Measurements from ENCODE around the gene IFFO2.

The IFFO2 gene

DNA sequence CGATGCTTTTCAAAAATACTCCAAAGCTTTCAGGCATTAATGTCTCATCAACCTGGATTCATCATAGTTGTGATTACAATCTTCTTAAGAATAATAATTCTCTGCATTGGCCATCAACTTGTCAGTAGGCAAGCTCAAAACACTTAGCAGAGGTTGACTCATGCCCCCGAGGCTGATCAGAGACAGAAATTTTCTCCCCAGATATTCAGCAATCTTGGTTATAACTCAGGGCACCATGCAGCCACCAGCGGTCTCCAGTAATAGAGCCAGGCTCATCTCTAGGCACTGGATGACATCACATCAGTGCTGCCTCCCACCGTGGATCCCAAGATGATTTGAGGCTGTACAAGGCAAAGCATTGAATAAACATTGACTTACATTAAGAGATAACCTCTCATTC lies 14.3 kb upstream of the IFFO2 start:
- DNase-seq = no peak

DNA sequence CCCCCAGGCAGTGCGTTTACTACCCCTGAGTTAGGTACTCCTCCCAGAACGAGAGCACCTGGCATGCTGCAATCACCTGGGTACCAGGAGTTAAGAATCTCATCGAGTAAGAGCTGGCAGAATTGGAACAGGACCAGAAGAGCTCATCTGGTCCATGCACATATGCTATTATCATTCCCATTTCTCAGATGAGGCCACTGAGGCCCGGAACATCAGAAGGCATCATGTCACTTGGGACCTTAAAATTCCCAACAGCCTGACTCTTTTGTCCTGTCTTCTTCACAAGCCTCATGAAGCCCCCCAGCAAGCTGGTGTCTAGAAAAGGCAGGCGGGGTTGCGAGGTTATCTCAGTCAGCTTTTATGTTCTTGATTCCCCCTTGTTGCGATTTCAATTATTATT lies 13.9 kb upstream of the IFFO2 start:
- DNase-seq = no peak

DNA sequence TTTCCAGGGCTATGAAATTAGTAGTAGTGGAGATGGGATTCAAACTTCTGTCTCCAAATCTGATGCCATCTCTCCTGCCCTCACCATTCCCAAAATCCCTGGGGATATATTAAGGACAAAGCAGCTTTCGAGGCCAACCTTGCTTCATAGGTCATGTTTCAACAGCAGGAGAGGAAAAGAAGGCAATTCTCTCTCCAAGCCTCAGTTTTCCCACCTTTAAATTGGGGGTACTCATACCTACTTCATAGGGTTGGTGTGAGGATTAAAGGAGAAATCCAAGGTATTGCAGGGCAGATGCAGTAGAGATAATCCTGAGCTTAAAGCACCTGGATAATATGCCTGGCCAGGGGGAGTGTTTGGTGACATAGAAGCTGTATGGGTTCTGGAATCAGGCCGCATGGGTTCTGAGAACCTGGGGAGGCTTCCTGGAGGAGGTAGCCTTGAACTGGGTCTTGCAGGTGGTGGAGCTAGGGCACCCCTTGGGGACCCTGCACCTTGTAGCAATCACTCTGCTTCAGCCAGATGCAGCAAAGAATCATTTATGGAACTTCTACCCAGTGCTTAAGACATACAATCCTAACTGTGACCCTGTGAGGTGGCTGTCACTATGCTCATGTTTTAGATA lies 10.7 kb upstream of the IFFO2 start:
- no peak for DNase-seq

DNA sequence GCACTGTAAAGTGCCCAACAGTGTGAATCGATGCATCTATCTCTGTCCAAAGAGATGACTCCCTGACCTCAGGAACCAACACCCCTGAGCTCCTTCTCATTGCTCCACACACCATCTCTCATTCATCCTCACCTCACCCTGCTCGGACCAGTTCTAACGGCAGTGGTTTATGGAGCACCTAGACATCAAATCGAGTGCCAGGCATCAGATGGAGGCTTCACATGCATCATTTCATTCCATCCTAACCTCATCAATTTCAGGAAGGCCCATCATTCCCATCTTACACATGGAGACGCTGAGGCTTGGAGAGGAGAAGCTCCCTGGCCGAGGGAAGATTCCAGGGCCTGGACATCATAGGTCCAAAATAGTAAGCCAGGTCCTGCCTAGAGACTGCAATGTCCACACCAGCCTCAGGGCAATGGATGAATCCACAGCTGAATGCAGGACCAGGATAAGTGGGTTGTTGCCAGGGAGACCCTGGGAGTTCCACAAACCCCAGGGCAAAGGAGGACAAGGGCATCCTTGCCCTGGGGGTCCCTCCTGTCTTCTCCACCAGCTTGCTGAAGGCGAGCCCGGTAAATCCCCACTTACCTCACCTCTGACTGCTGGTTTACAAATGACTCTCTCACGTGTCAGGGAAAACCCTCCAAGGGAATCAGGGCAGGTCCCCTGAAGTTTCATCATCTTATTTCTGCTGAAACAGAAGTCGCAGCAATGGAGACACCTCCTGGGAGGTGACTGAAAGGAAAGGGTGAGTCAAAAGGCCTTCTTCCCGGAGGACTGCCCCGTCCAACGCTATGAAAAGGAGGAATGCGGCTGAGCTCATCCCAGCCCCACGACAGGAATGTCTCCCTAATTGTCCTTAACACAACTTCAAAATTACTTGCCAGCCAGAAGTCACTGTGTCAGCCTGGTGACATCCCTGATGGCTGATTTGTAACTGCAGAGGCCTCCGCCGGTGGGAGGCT lies 9.0 kb upstream of the IFFO2 start:
- no peak for DNase-seq

DNA sequence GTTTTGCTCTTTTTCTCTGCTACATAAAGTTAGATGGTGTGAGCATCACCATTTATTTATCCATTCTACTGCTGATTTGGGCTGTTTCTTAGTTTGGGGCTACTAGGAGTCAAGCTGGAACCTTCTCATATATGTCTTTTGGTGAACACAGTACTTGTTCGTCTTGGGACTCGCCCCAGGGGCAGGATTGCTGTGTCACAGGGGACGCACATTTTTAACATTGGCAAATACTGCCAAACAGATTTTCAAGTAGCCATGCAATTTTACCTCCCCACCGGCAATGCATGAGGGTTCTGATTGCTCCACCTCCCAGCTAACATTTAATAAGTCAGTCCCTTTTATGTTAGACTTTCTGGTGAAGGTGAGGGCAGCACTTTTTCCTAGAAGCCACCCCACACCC lies 7.5 kb upstream of the IFFO2 start:
- DNase-seq = no peak

DNA sequence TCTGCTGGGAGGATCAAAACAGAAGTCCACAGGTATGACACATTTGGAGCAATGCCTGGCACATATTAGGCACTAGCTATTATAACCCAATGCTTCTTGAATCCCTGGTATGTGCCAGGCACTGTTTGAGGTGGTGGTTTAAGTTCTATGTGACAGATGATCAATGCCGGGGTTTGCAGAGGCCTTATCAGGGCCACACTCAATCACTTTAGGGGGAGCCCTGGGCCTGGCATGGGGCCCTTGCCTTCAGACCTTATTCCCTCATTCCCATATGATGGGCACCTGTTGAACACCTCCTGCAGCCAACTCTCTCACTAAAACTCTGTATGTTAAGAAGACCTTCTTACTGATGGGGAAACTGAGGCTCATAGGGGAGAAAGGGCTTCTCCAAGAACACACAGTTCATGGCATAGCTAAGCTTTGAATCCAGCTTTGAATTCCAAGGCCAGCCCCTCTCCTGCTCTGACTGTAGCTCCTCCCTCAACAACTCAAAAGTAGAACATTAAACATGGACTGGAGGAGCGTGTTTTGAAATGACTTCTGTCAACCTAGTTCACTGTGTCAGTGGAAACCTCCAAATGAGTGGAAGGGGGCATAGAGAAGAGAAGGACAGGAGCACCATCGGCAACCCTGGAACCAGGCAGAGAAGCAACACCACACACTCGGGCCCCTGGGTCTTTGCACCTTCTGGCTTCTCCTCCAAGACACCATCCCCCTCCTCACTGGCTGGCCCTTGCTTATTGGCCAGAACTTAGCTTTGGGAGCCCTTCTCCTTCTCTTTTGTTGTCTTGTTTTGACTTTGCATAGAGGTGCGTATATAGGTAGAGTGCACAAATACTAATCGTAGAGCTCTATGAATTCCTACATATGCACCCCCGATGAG lies 6.6 kb upstream of the IFFO2 start:
- DNase-seq = no peak

DNA sequence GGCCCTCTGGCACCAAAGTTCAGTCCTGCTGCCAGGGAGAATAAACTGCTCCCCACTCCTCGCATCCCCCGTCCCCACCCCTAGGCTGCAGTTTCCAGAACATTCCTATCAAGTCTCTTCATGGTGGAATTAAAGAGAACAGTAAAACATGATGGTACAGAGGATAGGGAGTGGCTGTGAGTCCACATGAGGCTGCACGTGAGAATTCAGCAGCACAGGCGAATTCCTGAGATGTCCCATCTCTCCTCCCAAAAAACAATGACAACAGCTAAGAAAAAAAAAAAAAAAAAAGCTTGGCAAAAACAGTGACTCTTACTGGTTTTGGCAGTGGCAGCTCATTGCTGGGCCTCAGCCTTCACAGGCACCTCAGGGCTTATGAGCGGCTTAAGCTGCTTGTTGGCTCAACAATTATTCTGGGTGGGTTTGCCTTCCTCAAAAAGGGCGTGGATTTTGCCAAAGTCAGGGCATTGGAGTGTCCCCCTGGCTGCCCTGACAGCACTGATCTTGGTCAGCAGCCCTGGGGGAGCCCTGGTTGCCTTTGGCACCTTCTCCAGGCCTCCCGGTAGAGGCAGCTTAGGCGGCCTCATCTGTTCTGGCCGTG lies 5.7 kb upstream of the IFFO2 start:
- no peak for DNase-seq

DNA sequence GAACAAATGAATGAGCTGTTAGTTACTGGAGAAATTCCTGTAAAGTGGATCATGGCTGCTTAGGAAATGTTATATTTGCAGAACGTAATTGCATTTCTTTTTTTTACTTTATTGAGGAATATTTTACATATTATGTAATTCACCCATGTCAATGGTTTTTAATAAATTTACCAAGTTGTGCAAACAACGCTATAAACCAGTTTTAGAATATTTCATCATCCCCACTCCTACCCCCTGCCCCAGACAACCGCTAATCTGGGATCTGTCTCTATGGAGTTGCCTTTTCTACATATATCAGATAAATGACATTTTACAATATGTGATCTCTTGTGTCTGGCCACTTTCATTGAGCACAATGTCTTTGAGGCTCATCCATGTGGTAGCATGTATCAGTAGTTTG lies 4.3 kb upstream of the IFFO2 start:
- DNase-seq = no peak

DNA sequence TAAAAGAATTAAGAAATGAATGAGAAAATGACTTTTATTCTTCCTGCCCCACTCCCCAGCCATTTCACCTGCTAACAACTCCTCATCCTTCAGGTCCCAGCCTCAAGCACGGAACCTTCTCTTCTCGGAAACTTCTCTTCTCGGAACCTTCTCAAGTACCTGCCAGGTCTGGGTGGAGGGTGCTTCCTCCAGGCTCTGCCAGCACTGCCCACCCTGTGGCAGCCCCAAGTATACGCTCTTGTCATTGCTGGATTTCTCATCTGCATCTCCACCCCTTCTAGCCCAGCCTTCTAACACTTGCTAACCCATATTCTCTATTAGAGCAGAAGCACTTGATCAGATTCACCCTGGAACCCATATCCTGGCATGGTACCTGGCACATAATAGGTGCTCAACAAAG lies 3.9 kb upstream of the IFFO2 start:
- no peak for DNase-seq

DNA sequence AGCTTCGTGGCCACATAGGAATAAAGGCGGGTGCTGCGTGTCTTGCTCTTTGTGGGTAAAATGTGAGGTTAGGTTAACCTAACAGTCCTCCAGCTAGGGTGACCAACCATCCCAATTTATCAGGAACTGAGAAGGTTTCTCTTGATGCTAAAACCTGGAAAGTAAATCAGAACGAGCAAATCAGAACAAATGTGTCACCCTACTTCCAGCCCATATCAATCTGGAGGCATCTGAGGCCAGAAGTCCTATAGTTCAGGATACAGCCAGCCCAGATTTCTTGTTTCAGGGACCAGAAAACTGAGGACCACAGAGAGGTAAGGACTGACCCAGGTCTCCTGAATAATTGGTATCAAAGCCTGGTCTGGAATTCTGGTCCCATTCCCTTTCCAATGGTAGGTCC lies 3.1 kb upstream of the IFFO2 start:
- DNase-seq = no peak

DNA sequence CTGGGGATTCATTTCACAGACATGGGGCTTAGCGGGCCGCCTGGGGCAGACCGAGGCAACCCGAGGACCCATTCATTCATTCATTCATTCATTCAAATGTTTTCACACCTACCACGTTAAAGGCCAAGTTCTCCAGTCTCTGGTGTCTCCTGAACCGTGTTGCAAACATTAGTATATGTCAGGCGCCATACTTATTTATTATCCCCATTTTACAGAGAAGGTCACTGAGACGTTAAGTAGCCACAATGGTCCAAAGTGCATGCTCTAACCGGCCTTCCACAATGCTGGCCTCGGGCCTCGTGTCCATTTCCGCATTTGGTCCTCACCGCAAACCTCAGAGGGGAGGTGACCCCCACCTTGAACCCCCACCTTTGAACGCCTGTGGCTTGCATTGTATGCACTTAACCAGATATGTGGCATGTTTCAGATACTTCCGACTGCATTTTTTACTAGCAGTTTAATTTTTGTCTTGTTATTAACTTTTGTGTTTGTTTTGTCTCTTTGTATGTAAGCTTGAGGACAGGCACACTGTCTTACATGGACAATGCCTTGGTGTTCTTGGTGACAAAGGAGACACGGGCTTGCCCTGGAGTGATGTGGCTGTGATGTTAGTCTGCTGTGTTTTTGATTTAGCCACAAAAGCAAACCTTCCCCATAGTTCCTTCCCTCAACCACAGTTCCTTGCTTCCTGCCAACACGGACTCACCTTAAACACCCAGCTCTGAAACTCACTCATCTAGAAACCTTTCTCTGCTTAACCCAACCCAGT lies 1.2 kb upstream of the IFFO2 start:
- no peak for DNase-seq

DNA sequence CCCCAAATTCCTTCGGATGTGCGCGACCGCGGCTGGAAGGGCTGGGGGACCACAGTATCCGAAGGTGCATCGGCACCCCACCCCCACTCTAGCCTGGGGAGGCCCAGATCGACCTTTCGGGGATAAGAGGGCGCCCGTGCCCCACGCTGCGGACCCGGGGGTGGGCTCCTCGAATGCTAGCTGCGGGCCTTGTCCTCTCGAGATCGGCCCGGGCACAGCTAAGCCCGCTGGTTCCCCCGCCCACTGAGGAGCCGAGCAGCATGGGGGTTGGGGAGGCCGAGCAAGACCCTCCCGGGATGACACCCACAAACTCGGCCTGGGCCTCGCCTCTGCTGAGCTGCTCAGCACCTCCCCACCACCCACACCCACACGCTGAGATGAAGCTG lies 653 bp upstream of the IFFO2 start:
- DNase-seq = no peak

DNA sequence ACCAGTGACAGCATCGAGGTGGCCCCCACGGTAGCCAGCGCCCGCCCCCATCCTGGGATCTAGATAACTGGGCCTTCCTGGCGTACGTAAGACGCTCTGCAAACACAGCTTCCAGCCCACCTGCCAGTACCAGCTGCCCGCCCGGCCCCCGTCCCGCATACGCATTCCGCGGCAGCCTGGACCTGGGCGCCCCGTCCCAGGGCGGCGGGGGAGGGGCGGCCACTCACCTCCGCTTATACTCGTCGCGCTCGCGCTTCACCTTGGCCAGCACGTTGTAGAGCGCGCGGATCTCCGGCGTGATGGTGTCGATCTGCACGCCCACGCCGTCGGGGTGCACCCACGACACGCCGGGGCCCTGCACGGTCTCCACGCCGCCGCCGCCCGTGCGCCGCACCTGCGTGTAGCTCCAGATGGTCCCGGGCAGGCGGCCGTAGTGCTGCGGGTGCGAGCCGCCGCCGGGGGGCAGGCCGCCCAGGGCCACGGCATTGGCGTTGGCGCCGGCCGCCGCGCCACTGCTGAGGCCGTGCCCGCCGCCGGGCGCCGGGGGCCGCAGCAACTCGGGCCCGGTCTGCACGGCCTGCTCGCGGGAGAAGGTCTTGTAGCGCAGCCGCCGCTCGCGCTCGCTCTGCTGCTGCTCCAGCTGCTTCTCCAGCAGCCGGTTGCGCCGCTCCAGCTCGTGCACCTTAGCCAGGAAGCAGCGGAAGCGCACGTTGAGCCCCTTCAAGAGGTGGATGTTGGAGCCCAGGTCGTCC lies 859 bp downstream of the IFFO2 start:
- peak; percentile 27 for DNase-seq

DNA sequence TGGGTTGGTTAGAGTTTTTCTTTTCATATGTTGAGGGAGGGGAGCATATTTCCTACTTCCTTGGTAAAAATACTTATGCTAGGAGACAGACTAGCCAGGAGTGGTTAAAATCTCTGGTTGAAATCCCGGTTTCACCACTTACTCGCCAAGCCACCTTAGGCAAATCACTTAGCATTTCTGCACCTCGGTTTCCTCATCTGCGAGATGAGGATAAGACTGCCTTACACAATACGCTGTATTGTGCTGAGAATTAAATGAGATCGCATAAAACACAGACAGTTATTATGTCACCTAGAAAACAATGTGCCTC lies 1.4 kb downstream of the IFFO2 start:
- DNase-seq = no peak

DNA sequence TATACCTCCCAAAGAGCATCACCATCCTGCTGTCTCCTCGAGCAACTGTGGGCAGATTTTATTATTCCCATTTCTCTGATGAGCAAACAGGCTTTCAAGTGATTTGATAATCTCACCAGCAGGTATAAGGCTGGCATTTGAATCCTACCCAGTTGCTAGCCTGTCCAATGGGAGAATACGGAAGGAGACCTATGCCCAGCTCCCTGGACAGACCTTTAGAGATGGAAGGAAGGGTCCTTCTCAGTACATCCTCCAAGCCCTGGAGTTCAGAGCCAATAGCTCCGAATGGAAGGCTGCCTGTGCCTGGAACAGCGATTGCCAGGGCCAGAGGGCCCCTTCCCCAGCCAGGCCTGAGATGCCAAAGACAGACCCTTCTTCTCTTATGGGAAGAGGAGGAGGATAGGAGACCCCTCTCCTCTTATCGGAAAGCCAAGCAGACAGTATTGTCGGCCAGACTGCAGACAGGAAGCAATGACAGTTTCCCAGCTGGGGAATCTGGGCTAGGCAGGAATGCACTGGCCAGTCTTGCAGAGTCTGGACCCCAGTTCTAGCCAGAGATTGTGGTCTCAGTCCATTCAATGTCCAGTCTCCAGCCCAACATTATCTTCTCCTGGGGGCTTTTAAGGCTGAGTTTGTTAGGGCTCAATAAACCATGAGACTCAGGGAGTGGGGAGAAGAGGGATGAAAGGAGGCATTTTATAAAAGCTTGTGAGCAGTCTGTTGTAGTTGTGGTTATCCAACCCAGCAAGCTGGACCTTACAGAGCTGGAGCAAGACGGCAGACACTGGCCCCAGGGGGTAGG lies 2.0 kb downstream of the IFFO2 start:
- DNase-seq = no peak

DNA sequence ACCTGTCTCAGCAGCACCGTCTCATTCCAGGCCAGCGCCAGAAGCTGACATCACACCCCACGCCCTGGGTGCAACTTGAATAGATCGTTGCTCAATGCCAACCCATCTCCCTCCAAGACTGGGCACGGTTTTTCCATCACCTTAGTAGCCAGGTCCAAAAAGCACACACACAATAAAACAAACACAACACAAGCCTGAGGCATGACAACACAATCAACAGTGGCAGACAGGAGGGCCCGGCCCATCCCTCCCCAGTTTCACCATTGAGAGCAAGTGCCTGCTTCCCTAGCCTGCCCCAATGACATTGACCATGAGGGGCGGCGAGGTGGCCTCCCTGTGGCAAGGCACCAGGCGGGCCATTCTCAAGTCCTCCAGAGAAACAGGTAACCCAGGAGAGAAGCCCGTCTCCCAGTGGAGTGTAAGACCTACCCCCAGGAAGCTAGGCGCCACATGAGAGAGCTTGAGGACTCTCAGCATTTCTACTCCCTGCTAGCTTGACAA lies 2.7 kb downstream of the IFFO2 start:
- no peak for DNase-seq

DNA sequence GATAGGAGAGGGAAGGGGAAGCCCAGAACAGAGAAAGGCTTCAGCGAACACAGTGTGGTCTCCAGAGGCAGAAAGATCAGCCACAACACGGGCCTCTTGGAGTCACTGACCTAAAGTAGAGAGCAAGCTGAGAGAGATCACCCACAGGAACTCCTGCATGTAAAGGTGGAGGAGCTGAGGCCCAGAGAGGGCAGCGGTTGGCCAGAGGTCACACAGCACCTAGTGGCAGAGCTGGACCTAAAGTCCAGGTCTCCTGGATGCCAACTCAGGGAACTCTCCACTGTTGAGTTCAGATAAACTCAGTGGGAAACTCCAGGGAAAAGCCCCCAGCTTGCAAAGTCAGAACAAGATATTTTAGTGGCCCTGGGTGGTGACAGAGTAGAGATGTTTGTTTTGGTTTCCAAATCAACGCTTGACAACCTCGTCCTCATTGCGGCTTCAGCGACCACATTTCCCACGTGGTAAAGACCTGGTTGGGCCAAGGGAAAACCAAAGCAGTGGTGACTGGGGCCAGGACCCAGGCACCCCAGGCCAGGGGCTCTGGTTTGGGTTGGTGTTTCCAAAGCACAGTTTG lies 4.6 kb downstream of the IFFO2 start:
- no peak for DNase-seq

DNA sequence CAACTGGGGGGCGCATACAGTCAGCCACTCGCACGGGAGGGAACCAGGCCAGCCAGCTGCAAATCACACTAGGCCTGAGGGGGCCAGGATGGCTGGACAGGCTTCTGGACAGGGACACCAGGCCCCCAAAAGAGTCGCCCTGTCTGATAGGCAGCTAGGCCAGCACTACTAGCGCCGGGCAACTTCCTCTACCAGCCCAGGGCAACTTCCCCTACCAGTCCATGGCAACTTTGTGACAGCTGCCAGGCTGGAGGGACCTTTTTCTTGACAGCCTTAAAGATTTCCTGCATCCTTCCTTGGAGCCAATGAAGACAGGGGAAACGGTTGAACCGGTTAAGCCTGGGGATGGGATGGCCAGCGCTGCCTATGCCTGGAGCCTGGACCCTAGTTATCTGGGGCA lies 5.1 kb downstream of the IFFO2 start:
- no peak for DNase-seq

DNA sequence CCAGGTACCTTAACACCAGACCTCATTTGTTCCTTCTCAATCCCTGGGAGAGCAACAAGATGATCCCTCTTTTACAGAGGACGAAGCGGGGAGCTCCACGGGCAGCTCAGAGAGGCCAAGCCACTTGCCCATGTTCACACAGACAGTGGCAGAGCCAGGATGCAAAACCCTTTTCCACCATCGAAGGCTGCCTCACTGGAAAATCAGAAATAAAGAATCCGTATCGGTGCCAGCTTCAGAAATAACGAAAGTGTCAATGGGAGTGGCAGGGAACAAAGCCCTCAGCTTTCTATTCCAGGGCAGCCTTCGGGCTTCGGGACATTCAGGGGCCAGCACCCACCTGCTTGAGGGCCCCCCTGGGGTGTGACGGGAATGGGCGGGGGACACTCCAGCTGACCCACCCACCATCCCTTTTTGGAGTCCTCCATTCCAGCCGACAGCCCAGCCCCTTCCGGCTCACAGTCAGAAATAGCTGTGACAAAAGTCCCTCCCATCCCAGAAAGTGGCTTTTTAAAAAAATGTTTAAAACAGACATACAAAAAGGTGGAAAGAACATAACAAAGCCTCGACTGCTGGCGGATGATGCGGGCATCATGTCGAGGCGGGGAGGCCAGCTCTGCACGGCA lies 6.0 kb downstream of the IFFO2 start:
- no peak for DNase-seq

All from NCI-H345 (cell line).